K562 (cell line): ENCODE measurements around the gene LMTK2. TPM values are rescaled to one million over a fixed set of nuclear protein-coding genes. Genes with fewer than 3 reads are reported as not detected.

ENCODE experiments used
- ATAC-seq: fragments of 200-7000 bp; cut with Tn5 transposase; 3 replicates; pipeline ENCODE4 v1.9.1; 2020; ENCODE audit warnings: moderate library complexity
- BruUV-seq: library from RNA; stranded (reverse); fragments of 400-500 nt; replicated peaks from 2 replicates; lab custom pipeline; 2021; lab: Mats Ljungman, UMichigan
- CTCF ChIA-PET: fragments of 300-600 bp; formaldehyde crosslinking; extraction: SDS; loops from one replicate; lab custom pipeline; 2021; ENCODE audit warnings: low intra/inter-chr PET ratio; lab: Yijun Ruan, JAX
- POLR2A ChIA-PET: fragments of 300-600, 350-650 bp; sonication (Branson Sonifier 250); formaldehyde crosslinking; extraction: SDS; loops from one replicate; lab custom pipeline; 2021; ENCODE audit warnings: antibody characterized with exemption, inconsistent platforms; lab: Yijun Ruan, JAX
- DNase-seq, 4 experiments: peaks; one replicate each; pipeline versions ENCODE4 v3.0.0 to v3.0.0-alpha.2; 2011 to 2018; ENCODE audit warnings: low spot score in 3 of 4, mixed read lengths in 3 of 4; ENCODE audit errors: extremely low read depth in 1 of 4
- FAIRE-seq: peaks from 2 replicates; lab custom pipeline; 2011; peaks lifted over from hg19 to GRCh38; lab: Jason Lieb, UNC
- H2AFZ ChIP-seq: 2 replicates; pipeline ENCODE4 v1.6.0; 2011; ENCODE audit warnings: low read depth, low read length, control low read depth, inconsistent platforms
- H3K27ac ChIP-seq: fragments of 200-600 bp; 3 replicates; pipeline ENCODE4 v1.8.0; 2011; ENCODE audit warnings: low read depth, mild to moderate bottlenecking, control low read depth, inconsistent platforms, low read length, moderate library complexity, mixed read lengths; ENCODE audit errors: extremely low read depth
- H3K27me3 ChIP-seq, 2 experiments: fragments of 300-600 bp in 1 of 2; 2 replicates in 1 of 2; 3 replicates in 1 of 2; pipeline versions ENCODE4 v1.6.0 to v1.8.0; 2011; ENCODE audit warnings: inconsistent platforms in 2 of 2, low read length in 2 of 2, mild to moderate bottlenecking in 1 of 2, mixed read lengths in 1 of 2, moderate library complexity in 1 of 2; ENCODE audit not compliant: control insufficient read depth in 2 of 2, insufficient read depth in 2 of 2
- H3K36me3 ChIP-seq: fragments of 300-600 bp; 3 replicates; pipeline ENCODE4 v1.8.0; 2011; ENCODE audit warnings: mild to moderate bottlenecking, low read length, inconsistent platforms; ENCODE audit not compliant: control insufficient read depth, insufficient read depth
- H3K4me1 ChIP-seq, 2 experiments: fragments of 200-600 bp in 1 of 2; replicated peaks in 1 of 2; 2 replicates in 1 of 2; 3 replicates in 1 of 2; pipeline versions ENCODE4 v1.5.1 to v1.8.0; 2011; ENCODE audit warnings: inconsistent platforms in 2 of 2, low read length in 2 of 2, mild to moderate bottlenecking in 1 of 2, mixed read lengths in 1 of 2, moderate library complexity in 1 of 2; ENCODE audit not compliant: control insufficient read depth in 2 of 2, insufficient read depth in 2 of 2
- H3K4me2 ChIP-seq: 2 replicates; pipeline ENCODE4 v1.6.1; 2011; ENCODE audit warnings: low read length, control low read depth, inconsistent platforms, mixed read lengths; ENCODE audit not compliant: insufficient read depth
- H3K4me3 ChIP-seq: fragments of 200-600 bp; sonication (generic), shearing (Covaris generic); 2 replicates; pipeline ENCODE4 v1.5.1; 2016; ENCODE audit warnings: control low read depth, inconsistent platforms
- H3K79me2 ChIP-seq: fragments of 200-600 bp; 3 replicates; pipeline ENCODE4 v1.8.0; 2011; ENCODE audit warnings: low read length, inconsistent platforms; ENCODE audit not compliant: control insufficient read depth, insufficient read depth
- H3K9ac ChIP-seq, 2 experiments: 2 replicates each; pipeline versions ENCODE4 v1.6.0 to v1.6.1; 2011; ENCODE audit warnings: low read depth in 2 of 2, low read length in 2 of 2, control low read depth in 1 of 2, inconsistent platforms in 1 of 2, mild to moderate bottlenecking in 1 of 2, mixed read lengths in 1 of 2; ENCODE audit not compliant: insufficient read depth in 1 of 2
- H3K9me1 ChIP-seq: one replicate; pipeline ENCODE4 v1.6.0; 2011; ENCODE audit warnings: inconsistent platforms, mild to moderate bottlenecking, low read length, moderate library complexity; ENCODE audit not compliant: control insufficient read depth, insufficient read depth
- H3K9me3 ChIP-seq: replicated peaks from 2 replicates; pipeline ENCODE4 v1.5.1; 2011; ENCODE audit warnings: low read depth, low read length, inconsistent platforms; ENCODE audit not compliant: control insufficient read depth, insufficient read depth
- H4K20me1 ChIP-seq: replicated peaks from 2 replicates; pipeline ENCODE4 v1.6.1; 2011; ENCODE audit warnings: low read length, inconsistent platforms, mixed read lengths; ENCODE audit not compliant: control insufficient read depth, insufficient read depth
- AFF1 ChIP-seq, 2 experiments: fragments of 450-650 bp; IDR thresholded peaks; 2 replicates each; pipeline ENCODE4 v1.6.1; 2018; ENCODE audit warnings: mild to moderate bottlenecking in 2 of 2, low read depth in 1 of 2; ENCODE audit not compliant: partially characterized antibody in 2 of 2
- DACH1 ChIP-seq: fragments of 450-650 bp; IDR thresholded peaks from 2 replicates; pipeline ENCODE4 v1.6.1; 2018; ENCODE audit not compliant: partially characterized antibody
- HINFP ChIP-seq: fragments of 450-650 bp; conservative IDR thresholded peaks from 2 replicates; pipeline ENCODE4 v1.6.1; 2016; ENCODE audit warnings: missing genetic modification characterization, low read depth, mild to moderate bottlenecking, control low read depth, missing compliant biosample characterization
- IRF2 ChIP-seq: sonication (generic); formaldehyde crosslinking; IDR thresholded peaks from 2 replicates; pipeline ENCODE4 v1.8.1; 2022; ENCODE audit warnings: mild to moderate bottlenecking, missing genetic modification reagents
- RBM15 ChIP-seq: fragments of 200-400 bp; formaldehyde crosslinking; IDR thresholded peaks from 2 replicates; pipeline ENCODE4 v1.6.1; 2018; ENCODE audit warnings: mild to moderate bottlenecking, low read length, moderate library complexity; ENCODE audit not compliant: insufficient read depth
- RBM17 ChIP-seq: fragments of 200-400 bp; formaldehyde crosslinking; IDR thresholded peaks from 2 replicates; pipeline ENCODE4 v1.6.1; 2017; ENCODE audit warnings: low read depth, mild to moderate bottlenecking, low read length, borderline replicate concordance
- RBM22 ChIP-seq: fragments of 200-400 bp; formaldehyde crosslinking; IDR thresholded peaks from 2 replicates; pipeline ENCODE4 v1.6.1; 2018; ENCODE audit warnings: low read length, low read depth; ENCODE audit not compliant: poor library complexity, severe bottlenecking
- RFX1 ChIP-seq: fragments of 450-650 bp; IDR thresholded peaks from 2 replicates; pipeline ENCODE4 v1.6.1; 2016; ENCODE audit warnings: mild to moderate bottlenecking, moderate library complexity
- SMARCE1 ChIP-seq: fragments of 450-650 bp; IDR thresholded peaks from 2 replicates; pipeline ENCODE4 v1.7.1; 2016; ENCODE audit warnings: mild to moderate bottlenecking
- SNIP1 ChIP-seq: fragments of 450-650 bp; IDR thresholded peaks from 2 replicates; pipeline ENCODE4 v1.7.1; 2017; ENCODE audit warnings: low read depth, mild to moderate bottlenecking
- VEZF1 ChIP-seq: fragments of 200-800 bp; sonication (Bioruptor generic); IDR thresholded peaks from 2 replicates; pipeline ENCODE4 v1.6.1; 2017; ENCODE audit warnings: missing genetic modification characterization, missing compliant biosample characterization
- WHSC1 ChIP-seq: IDR thresholded peaks from one replicate; pipeline ENCODE4 v1.6.1; 2012; ENCODE audit warnings: low read length, control low read depth, inconsistent platforms
- XRCC3 ChIP-seq: fragments of 450-650 bp; IDR thresholded peaks from 2 replicates; pipeline ENCODE4 v1.6.1; 2017; ENCODE audit warnings: mild to moderate bottlenecking, moderate library complexity
- ZNF311 ChIP-seq: fragments of 250-450 bp; sonication (Bioruptor Pico); IDR thresholded peaks from 2 replicates; pipeline ENCODE4 v1.4.0; 2020; ENCODE audit warnings: mild to moderate bottlenecking, moderate library complexity
- ZNF551 ChIP-seq: fragments of 250-450 bp; sonication (Bioruptor Pico); IDR thresholded peaks from 2 replicates; pipeline ENCODE4 v1.5.0; 2021; ENCODE audit warnings: mild to moderate bottlenecking, moderate library complexity
- WGBS: fragments of 100-300 bp; shearing (Covaris generic); methylation state at CpG from one replicate; pipeline ENCODE4 v1.1.6; 2016; ENCODE audit warnings: low coverage, mixed read lengths; ENCODE audit not compliant: insufficient coverage; ENCODE audit errors: missing lambda C conversion rate; 5-methylcytosine and 5-hydroxymethylcytosine counted together
- in situ Hi-C: fragments of 300-500 bp; cut with MboI; formaldehyde crosslinking; loops from 4 replicates; pipeline ENCODE4 v1.15.0; 2018; ENCODE audit warnings: inconsistent platforms, mixed read lengths
- intact Hi-C: fragments of 100-400 bp; cut with micrococcal nuclease; formaldehyde crosslinking; loops from 2 replicates; pipeline ENCODE4 v1.14.2; 2022
- polyA plus RNA-seq, 8 experiments: library from polyadenylated mRNA; depleted of rRNA in 4 of 8; stranded (reverse) in 5 of 8; unstranded in 3 of 8; fragments of >200 nt; fragmentation: Nextera tagmentation in 2 of 8; fragmentation: Illumina TruSeq in 1 of 8; extraction: Ambion mirVana in 2 of 8; extraction: Trizol in 1 of 8; gene quantifications; 2 replicates each; pipeline versions ENCODE4 v1.2.1 to v1.2.3, GENCODE V29; 2011 to 2014; ENCODE audit warnings: inconsistent platforms in 1 of 8, missing spikeins in 1 of 8
- total RNA-seq, 7 experiments: library from RNA; depleted of rRNA in 6 of 7; stranded (reverse); fragments of >200 nt in 6 of 7; fragmentation: Illumina TruSeq in 2 of 7; extraction: Trizol in 2 of 7; gene quantifications; 2 replicates each; pipeline versions ENCODE4 v1.2.1 to v1.2.3, GENCODE V29; 2011 to 2021; ENCODE audit warnings: low replicate concordance in 1 of 7

LMTK2 gene
- total and polyA plus RNA-seq, 9 of the 15 experiments (the other 6 are each of a cell fraction or from before 2014, with no cell fraction given): 0.78 to 16.4 (median 6.3) TPM

GRCh38 chr7:98163704-98164494 lies 57.2 kb downstream of the LMTK2 start:
- CTCF ChIA-PET: interaction anchor here (0.6 to 6.7 kb wide), 2 partner anchors 142 to 153 kb away, joined by 3 to 94 read pairs; no protein-coding TSS in a partner anchor
- Histone ChIP-seq H3K27ac (no peak overlapping the region), H3K4me2 (no peak overlapping the region), H3K27me3 (no peaks in the 10 kb centered on the region), H3K4me3 (no peak overlapping the region), H3K9me3 (no peaks in the 10 kb centered on the region), H3K36me3 (peaks cover 5% of the 10 kb centered on the region; the same call in 1 of the 3 replicates), H3K9me1 (no peaks in the 10 kb centered on the region), H3K9ac (no peak overlapping the region), H3K4me1 (peaks cover 0 to 9% of the 10 kb centered on the region in 2 experiments; a peak in 1 of 5 replicates), H4K20me1 (peaks cover 18% of the 10 kb centered on the region; the same call in 1 of the 2 replicates), H3K79me2 (no peaks in the 10 kb centered on the region), H2AFZ (no peak overlapping the region)
- in situ Hi-C loops: no loop called here
- POLR2A ChIA-PET: interaction anchor here (0.7 to 5.2 kb wide), 3 partner anchors 8 to 143 kb away, joined by 3 to 37 read pairs (median 3); no protein-coding TSS in a partner anchor
- ATAC-seq (no peak), FAIRE-seq (no peak), DNase-seq (peak in 1 of 4 experiments; percentile 9)
- WGBS: 68% methylated on average over 16 of the region's 16 CpGs
- intact Hi-C loops: no loop called here
- BruUV-seq: no TSS peak
- TF ChIP-seq RBM22 (no peak), AFF1 (IDR thresholded peaks at IDR 0.05; ENCODE audit: low read depth in 1 of 2, partially characterized antibody in 2 of 2) (no peak), XRCC3 (no peak), HINFP (no peak), WHSC1 (no peak), RBM17 (no peak), VEZF1 (CRISPR knock-in tag) (no peak), ZNF311 (CRISPR knock-in tag) (no peak), SMARCE1 (no peak), RFX1 (no peak), RBM15 (no peak), ZNF551 (no peak), IRF2 (CRISPR knock-in tag) (no peak), DACH1 (no peak), SNIP1 (no peak)
